Fibroblast of lung (primary cell): ENCODE data around the gene KCNQ2. TPM values are rescaled to one million over a fixed set of nuclear protein-coding genes. Genes with fewer than 3 reads are reported as not detected.

Experiments used
- DNase-seq, 2 donors: peaks; one replicate each; pipeline versions ENCODE4 v3.0.0 to v3.0.0-alpha.2; 2010; ENCODE audit warnings: low read depth in 2 of 2
- H2AFZ ChIP-seq: 2 replicates; pipeline ENCODE4 v1.5.1; 2012; ENCODE audit warnings: low read length, control low read depth, inconsistent platforms
- H3K27ac ChIP-seq: 2 replicates; pipeline ENCODE4 v1.5.1; 2011; ENCODE audit warnings: low read length, control low read depth; ENCODE audit not compliant: insufficient read depth
- H3K27me3 ChIP-seq: 2 replicates; pipeline ENCODE4 v1.5.1; 2011; ENCODE audit warnings: mild to moderate bottlenecking, low read length; ENCODE audit not compliant: control insufficient read depth, insufficient read depth
- H3K36me3 ChIP-seq: 2 replicates; pipeline ENCODE4 v1.5.1; 2011; ENCODE audit warnings: low read length; ENCODE audit not compliant: control insufficient read depth, insufficient read depth
- H3K4me1 ChIP-seq: 2 replicates; pipeline ENCODE4 v1.5.1; 2011; ENCODE audit warnings: low read length; ENCODE audit not compliant: control insufficient read depth, insufficient read depth; ENCODE audit errors: extremely low read depth
- H3K4me2 ChIP-seq: 2 replicates; pipeline ENCODE4 v1.5.1; 2011; ENCODE audit warnings: low read length, control low read depth; ENCODE audit not compliant: insufficient read depth; ENCODE audit errors: extremely low read depth
- H3K4me3 ChIP-seq, 4 experiments: fragments of 200-600 bp in 1 of 4; sonication (generic) in 1 of 4; replicated peaks in 1 of 4; 2 replicates each; pipeline ENCODE4 v1.5.1; 2011 to 2016; ENCODE audit warnings: low read length in 4 of 4, low read depth in 3 of 4, mild to moderate bottlenecking in 3 of 4, control low read depth in 2 of 4, inconsistent platforms in 1 of 4, mixed read lengths in 1 of 4; ENCODE audit not compliant: insufficient read depth in 1 of 4; ENCODE audit errors: control extremely low read depth in 1 of 4
- H3K79me2 ChIP-seq: 2 replicates; pipeline ENCODE4 v1.5.1; 2012; ENCODE audit warnings: mild to moderate bottlenecking, low read length, inconsistent platforms; ENCODE audit not compliant: control insufficient read depth, insufficient read depth
- H3K9ac ChIP-seq: 2 replicates; pipeline ENCODE4 v1.5.1; 2011; ENCODE audit warnings: mild to moderate bottlenecking, low read length, control low read depth; ENCODE audit not compliant: insufficient read depth
- H3K9me3 ChIP-seq: 2 replicates; pipeline ENCODE4 v1.5.1; 2012; ENCODE audit warnings: low read depth, low read length; ENCODE audit not compliant: control insufficient read depth, insufficient read depth
- H4K20me1 ChIP-seq: 2 replicates; pipeline ENCODE4 v1.5.1; 2011; ENCODE audit warnings: low read length; ENCODE audit not compliant: control insufficient read depth, insufficient read depth; ENCODE audit errors: extremely low read depth
- CTCF ChIP-seq, 2 donors: IDR thresholded peaks in 1 of 2; conservative IDR thresholded peaks in 1 of 2; 1 replicate in 1 of 2; 2 replicates in 1 of 2; pipeline ENCODE4 v1.5.1; 2011 to 2012; ENCODE audit warnings: low read length in 2 of 2, control low read depth in 1 of 2, inconsistent platforms in 1 of 2, low read depth in 1 of 2, mild to moderate bottlenecking in 1 of 2
- EZH2 ChIP-seq: IDR thresholded peaks from 2 replicates; pipeline ENCODE4 v1.5.1; 2012; ENCODE audit warnings: low read length, control low read depth, mild to moderate bottlenecking; ENCODE audit errors: missing control alignments
- polyA plus RNA-seq, 2 donors: library from polyadenylated mRNA; depleted of rRNA in 1 of 2; stranded (reverse) in 1 of 2; unstranded in 1 of 2; fragments of >200 nt; gene quantifications; 2 replicates each; pipeline ENCODE4 v1.2.1, GENCODE V29; 2011 to 2012; ENCODE audit warnings: missing spikeins in 1 of 2
- total RNA-seq: library from RNA; depleted of rRNA; stranded (reverse); fragments of >200 nt; gene quantifications from 2 replicates; pipeline ENCODE4 v1.2.1, GENCODE V29; 2014

KCNQ2 gene
- total and polyA plus RNA-seq, 2 donors (not counting 1 experiment from before 2014, with no cell fraction given) = not detected

- no peaks in the 10 kb centered on the region for H3K27me3 ChIP-seq
- no peak overlapping the region for H3K4me2 ChIP-seq
- DNase-seq = no peak
- no peaks in the 10 kb centered on the region for H4K20me1 ChIP-seq
- no peaks in the 10 kb centered on the region for H3K36me3 ChIP-seq
- H2AFZ ChIP-seq = no peak overlapping the region
- TF ChIP-seq EZH2 (no peak), CTCF (conservative IDR thresholded peaks at IDR 0.05 in 1 of 2, IDR thresholded peaks at IDR 0.05 in 1 of 2; ENCODE audit: low read depth in 1 of 2, low read length in 2 of 2) (no peak)
- H3K4me3 ChIP-seq = no peak overlapping the region
- H3K9ac ChIP-seq = no peak overlapping the region
- no peak overlapping the region for H3K27ac ChIP-seq
- H3K79me2 ChIP-seq = no peaks in the 10 kb centered on the region
- no peaks in the 10 kb centered on the region for H3K4me1 ChIP-seq
- no peaks in the 10 kb centered on the region for H3K9me3 ChIP-seq
Measured at GRCh38 chr20:63513207-63513606, 40.8 kb upstream of the KCNQ2 start.

- no peak overlapping the region for H2AFZ ChIP-seq
- no peak overlapping the region for H3K4me2 ChIP-seq
- TF ChIP-seq CTCF (conservative IDR thresholded peaks at IDR 0.05 in 1 of 2, IDR thresholded peaks at IDR 0.05 in 1 of 2; ENCODE audit: low read depth in 1 of 2, low read length in 2 of 2) = no peak
- peaks cover 2% of the 10 kb centered on the region for H3K27me3 ChIP-seq
- no peak overlapping the region for H3K4me3 ChIP-seq
- no peak overlapping the region for H3K9ac ChIP-seq
- H3K9me3 ChIP-seq = no peaks in the 10 kb centered on the region
- no peaks in the 10 kb centered on the region for H3K4me1 ChIP-seq
- no peak for DNase-seq
- no peaks in the 10 kb centered on the region for H3K36me3 ChIP-seq
- no peak overlapping the region for H3K27ac ChIP-seq
- no peaks in the 10 kb centered on the region for H4K20me1 ChIP-seq
- H3K79me2 ChIP-seq = no peaks in the 10 kb centered on the region
Measured at GRCh38 chr20:63509088-63509564, 36.7 kb upstream of the KCNQ2 start.

DNA sequence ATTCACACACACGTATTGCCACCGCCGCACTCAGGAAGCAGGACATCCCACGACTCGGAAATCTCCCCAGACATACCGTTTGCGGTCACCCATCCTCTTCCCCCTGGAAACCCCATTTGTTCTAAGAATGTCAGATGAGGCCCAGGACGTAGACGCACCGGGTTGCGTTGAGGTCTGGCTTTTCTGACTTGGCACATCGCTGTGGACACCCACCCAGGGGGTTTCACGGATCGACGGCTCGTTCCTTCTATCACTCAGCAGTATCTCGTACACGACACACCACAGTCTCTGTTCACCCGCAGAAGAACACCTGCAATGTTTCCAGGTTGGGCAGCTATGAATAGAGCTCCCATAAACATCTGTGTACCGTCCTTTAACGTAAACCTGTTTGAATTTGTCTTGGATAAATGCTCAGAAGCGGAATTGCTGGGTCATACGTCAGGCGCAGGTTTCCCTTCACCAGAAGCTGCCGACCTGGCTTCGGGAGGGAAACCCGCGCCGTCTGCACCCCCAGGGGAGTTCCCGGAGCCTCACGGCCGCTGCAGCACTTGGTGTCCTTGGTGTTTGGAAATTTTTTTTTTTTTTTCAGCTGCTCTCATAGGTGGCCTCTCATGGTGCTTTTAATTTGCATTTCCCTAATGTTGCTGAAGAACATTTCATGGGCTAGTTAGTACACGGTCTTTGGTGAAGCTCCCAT lies 35.8 kb upstream of the KCNQ2 start:
- Histone ChIP-seq H3K9ac (no peak overlapping the region), H4K20me1 (no peaks in the 10 kb centered on the region), H3K4me1 (no peaks in the 10 kb centered on the region), H3K27me3 (peaks cover 2% of the 10 kb centered on the region), H3K36me3 (no peaks in the 10 kb centered on the region), H2AFZ (no peak overlapping the region), H3K27ac (no peak overlapping the region), H3K9me3 (no peaks in the 10 kb centered on the region), H3K4me3 (no peak overlapping the region), H3K79me2 (no peaks in the 10 kb centered on the region), H3K4me2 (no peak overlapping the region)
- DNase-seq = no peak
- TF ChIP-seq EZH2 (no peak), CTCF (conservative IDR thresholded peaks at IDR 0.05 in 1 of 2, IDR thresholded peaks at IDR 0.05 in 1 of 2; ENCODE audit: low read depth in 1 of 2, low read length in 2 of 2) (no peak)
